NCI-H146 (cell line): ENCODE measurements around the gene EGFR.

Experiments
- DNase-seq: peaks from one replicate; lab custom pipeline; 2025; lab: John Stamatoyannopoulos, UW

EGFR gene

GRCh38 chr7:55127622-55128081 is 108.8 kb downstream of the EGFR start:
- DNase-seq, result no peak

GRCh38 chr7:55128693-55129394 is 110.0 kb downstream of the EGFR start:
- no peak for DNase-seq

- DNase-seq, result no peak
Observed at GRCh38 chr7:55129541-55130394, 111.0 kb downstream of the EGFR start.

GRCh38 chr7:55130395-55131141 is 111.8 kb downstream of the EGFR start:
- no peak for DNase-seq

GRCh38 chr7:55131142-55131929 is 112.5 kb downstream of the EGFR start:
- no peak for DNase-seq

- DNase-seq, result no peak
Observed at GRCh38 chr7:55132550-55132889, 113.7 kb downstream of the EGFR start.

- no peak for DNase-seq
Observed at GRCh38 chr7:55132890-55133551, 114.2 kb downstream of the EGFR start.

- DNase-seq, result no peak
Observed at GRCh38 chr7:55133630-55134358, 115.0 kb downstream of the EGFR start.

GRCh38 chr7:55134359-55134725 is 115.5 kb downstream of the EGFR start:
- DNase-seq, result no peak

GRCh38 chr7:55134786-55135185 is 116.0 kb downstream of the EGFR start:
- no peak for DNase-seq

- no peak for DNase-seq
Observed at GRCh38 chr7:55135462-55135861, 116.6 kb downstream of the EGFR start.

- no peak for DNase-seq
Observed at GRCh38 chr7:55138663-55139062, 119.8 kb downstream of the EGFR start.

GRCh38 chr7:55140221-55140940 is 121.6 kb downstream of the EGFR start:
- no peak for DNase-seq

GRCh38 chr7:55140941-55141278 is 122.1 kb downstream of the EGFR start:
- DNase-seq, result no peak

- no peak for DNase-seq
Observed at GRCh38 chr7:55142919-55143600, 124.2 kb downstream of the EGFR start.

GRCh38 chr7:55144333-55145317 is 125.8 kb downstream of the EGFR start:
- DNase-seq, result no peak

GRCh38 chr7:55145606-55146005 is 126.8 kb downstream of the EGFR start:
- DNase-seq, result no peak

- DNase-seq, result no peak
Observed at GRCh38 chr7:55147101-55147500, 128.3 kb downstream of the EGFR start.
